Endothelial cell of hepatic sinusoid (primary cell): ENCODE results near the gene SRI.
"Not testable (repeated sequence)": the region's sequence is repeated elsewhere in the genome, so short reads cannot be mapped to it uniquely, and the experiment has no call there.

Experiments used
- in situ Hi-C: cut with HindIII; loops from 2 replicates; pipeline ENCODE4 v1.10.0; 2017; ENCODE audit warnings: low sequenced_read_pairs

Gene SRI, protein sequence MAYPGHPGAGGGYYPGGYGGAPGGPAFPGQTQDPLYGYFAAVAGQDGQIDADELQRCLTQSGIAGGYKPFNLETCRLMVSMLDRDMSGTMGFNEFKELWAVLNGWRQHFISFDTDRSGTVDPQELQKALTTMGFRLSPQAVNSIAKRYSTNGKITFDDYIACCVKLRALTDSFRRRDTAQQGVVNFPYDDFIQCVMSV

DNA sequence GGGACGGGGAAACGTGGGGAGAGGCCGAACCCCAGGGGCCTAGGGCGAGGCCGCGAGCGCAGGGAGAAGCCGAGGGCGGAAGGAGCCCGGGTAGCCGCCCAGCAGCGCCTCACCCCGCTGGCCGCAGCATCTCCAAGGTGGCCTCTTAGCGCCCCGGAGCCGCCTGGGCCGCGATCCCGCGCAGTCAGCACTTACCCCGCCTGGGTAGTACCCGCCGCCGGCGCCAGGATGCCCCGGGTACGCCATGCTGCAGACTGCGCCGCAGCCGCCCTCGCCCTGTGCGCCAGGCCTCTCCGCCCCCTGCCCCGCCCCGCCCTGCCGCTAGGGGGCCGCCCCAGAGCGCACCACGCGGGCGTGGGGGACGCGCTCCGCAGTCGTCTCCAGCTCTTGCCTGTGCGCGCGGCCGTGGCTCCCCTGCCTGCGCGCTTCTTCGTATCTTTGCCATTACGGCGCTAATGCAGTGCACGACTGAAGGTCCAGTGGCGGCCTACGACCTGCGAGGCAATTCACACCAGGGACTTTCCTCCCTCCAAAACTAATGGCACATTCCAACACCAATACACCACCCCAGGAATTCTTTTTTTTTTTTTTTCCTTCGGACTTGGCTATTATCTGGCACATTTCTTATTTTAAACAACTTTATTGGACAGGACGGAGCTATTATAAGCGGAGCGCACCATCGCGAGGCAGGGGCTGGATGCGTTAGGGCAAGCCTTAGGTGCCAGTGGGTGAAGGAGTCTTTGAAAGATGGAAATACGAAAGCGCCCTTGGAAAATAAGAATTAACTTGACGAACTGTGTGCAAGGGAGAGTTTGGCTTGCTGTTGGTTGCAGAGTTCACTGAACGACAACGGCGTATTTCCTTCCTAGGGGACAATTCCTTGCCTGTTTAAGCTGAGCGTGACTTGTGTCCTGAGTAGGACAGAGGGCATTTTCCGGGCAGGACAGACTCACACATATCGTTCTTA is at the start of gene SRI:
SRI (minus strand) TSS at position 258 of the 967 bp plus-strand sequence; CDS start at position 246, 12 bp downstream.
- in situ Hi-C loops: no loop called here

DNA sequence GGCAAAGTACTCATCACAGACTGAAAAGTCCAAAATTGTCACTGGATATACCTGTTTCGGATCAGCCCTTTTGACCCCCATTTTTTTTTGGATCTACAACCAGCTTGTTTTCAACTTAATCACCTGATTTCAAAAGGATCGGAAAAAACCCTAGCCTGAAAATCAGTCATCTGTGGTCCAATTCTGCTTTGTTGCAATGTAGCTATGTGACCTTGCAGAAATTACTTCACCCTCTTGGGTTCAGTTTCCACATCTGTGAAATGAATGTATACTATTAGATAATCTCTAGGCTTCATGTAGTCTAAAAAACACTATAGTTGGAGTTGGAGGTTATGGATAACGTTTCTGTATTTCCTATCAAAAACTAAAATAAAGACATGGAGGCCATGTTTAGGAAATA is 49.7 kb upstream of the SRI start:
- in situ Hi-C loops: no loop called here

DNA sequence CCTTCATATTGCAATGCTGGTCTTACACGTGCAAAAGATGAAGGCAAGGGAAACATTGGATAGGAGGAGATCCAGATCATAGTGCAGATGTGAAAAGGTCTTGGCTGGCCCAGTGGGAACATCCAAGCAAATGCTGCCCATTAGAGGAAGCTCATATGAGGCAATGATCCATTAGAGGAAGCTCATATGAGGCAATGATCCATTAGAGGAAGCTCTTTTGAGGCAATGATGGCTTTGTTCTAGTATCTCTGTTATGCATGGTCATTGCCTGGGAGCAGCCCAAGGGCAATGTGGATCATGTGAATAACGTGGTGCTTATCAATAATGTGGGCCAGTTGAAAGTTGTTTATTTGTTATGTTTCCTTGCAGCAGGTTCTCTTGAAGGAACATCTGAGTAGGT is 49.0 kb upstream of the SRI start:
- in situ Hi-C loops: no loop called here

DNA sequence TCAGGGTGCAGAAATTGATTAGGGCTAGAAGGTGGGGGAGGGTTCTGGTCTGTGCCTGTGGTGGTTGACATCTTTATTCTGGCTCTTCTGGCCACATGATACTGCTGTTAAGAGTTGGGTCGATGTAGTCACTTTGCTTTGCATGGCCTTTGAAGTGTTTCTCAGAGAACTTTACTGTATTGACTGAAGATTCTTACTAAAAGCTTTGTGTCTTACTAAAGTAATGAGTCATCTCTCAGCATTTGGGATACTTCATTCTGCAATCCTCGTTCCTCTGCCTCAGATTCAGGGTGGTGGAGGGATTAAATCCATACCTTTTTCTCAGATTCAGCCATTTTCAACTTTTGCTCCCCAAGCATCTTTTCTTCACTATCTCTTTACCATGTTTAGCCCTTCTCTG is 48.2 kb upstream of the SRI start:
- in situ Hi-C loops: no loop called here

DNA sequence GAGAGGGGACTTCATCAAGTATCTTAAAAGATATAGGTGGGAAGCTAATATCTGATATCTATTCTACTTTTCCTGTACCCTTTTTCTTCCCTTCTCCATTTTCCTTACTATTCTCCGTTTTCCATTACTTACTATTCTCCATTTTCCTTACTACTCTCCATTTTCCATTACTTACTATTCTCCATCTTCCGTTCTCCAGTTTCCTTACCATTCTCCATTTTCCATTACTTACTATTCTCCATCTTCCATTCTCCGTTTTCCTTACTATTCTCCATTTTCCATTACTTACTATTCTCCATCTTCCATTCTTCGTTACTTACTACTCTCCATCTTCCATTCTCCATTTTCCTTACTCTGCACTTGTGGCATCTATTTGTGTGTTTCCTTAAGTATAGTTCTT is 47.6 kb upstream of the SRI start:
- in situ Hi-C loops: no loop called here

DNA sequence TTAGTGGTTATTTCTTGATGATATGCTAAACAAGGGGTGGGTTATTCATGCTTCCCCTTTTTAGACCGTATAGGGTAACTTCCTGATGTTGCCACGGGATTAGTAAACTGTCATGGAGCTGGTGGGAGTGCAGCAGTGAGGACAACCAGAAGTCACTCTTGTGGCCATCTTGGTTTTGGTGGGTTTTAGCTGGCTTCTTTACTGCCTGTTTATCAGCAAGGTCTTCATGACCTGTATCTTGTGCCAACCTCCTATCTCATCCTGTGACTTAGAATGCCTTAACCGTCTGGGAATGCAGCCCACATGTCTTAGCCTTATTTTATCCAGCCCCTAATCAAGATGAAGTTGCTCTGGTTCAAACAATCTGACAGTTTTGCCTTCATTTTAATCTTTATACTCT is 45.1 kb upstream of the SRI start:
- in situ Hi-C loops: not testable (repeated sequence)

DNA sequence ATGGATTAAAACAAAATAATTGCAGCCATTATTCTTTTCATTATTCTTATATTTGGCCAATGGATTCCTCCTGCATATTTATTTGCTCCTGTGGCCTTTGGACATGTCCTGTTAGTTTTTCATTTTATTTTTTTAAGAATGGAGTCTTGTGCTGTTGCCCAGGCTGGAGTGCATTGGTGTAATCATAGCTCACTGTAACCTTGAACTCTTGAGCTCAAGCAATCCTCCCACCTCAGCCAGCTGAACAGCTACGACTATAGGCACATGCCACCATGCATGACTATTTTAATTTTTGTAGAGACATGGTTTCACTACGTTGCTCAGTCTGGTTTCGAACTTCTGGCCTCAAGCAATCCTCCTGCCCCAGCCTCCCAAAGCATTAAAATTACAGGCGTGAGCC is 42.7 kb upstream of the SRI start:
- in situ Hi-C loops: no loop called here

DNA sequence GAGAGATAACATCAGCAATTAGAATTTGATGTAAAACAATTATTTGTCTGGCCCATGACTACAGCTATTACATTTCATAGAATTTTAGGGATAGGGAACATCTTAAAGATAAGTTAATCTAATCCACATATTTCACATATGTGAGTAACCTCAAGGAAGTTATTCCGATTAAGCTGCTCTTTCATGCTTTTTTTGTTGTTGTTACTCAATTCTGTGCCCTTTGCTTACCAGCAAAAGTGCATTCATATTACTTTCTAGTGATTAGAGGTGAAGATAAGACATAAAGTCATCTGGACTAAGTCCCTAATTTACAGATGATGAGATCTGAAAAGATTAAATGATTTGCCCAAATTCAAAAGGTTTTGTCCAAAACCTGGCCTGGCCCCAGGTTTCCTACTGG is 40.9 kb upstream of the SRI start:
- in situ Hi-C loops: no loop called here

DNA sequence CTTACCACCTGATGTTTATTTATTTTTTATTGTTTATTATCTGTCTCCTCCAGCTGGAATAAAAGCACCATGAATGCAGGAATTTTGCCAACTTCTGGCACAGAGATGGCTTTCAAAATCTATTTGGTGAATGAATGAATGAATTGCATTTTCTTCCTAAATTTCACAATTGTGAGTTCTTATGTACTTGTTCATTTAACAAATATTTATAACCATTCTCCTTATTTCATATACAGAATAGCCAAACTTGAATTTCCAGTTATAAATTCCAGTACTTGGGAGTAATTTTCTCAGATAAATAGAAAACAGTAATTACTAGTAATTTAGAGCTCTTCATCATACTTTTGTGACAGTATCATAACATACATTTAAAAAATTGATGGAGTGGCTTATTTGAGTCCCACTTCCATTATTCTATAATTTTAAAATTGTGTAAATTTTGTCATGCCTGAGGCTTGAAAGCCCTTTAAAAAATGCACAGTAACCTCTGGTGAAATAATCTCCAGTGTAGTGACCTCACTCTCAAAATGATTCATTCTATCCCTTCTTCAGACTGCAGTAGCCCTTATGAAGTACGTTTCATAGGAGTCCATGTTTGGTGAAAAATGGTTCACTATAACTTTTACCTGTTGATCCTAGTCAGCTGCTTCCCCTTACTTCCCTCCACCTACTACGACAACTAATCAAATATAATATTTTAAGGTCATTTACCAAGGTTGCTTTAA is 40.0 kb upstream of the SRI start:
- in situ Hi-C loops: no loop called here

DNA sequence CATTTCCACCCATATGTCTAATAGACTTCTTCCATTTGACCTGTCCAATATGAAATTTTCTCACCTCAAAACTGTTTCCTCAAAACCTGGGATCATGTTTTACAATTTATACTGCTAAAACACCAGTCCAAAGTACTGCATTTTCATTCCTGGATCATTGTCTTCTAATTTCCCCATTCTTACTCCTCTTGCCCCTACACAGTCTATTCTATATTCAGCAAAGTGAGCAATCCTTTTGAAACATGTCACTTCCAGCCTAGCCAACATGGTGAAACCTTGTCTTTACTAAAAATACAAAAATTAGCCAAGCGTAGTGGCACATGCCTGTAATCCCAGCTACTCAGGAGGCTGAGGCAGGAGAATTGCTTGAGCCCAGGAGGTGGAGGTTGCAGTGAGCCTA is 38.5 kb upstream of the SRI start:
- in situ Hi-C loops: not testable (repeated sequence)

DNA sequence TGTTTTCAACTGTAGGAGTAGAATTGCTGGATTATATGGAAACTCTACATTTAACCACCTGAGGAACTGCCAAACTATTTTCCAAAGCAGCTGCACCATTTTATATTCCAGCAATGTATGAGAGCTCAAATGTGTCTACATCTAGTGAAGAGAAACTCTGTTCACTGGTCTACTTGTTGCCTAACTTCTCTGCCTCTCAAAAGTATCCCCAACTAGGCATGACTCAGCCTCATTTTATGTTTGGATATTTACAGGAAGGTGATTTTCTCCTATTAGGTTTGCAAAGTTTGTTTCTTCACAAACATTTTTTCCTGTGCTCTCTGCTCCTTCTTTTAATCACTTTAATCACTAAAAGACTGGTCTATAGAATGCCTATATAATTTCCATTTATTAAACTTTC is 37.1 kb upstream of the SRI start:
- in situ Hi-C loops: no loop called here

DNA sequence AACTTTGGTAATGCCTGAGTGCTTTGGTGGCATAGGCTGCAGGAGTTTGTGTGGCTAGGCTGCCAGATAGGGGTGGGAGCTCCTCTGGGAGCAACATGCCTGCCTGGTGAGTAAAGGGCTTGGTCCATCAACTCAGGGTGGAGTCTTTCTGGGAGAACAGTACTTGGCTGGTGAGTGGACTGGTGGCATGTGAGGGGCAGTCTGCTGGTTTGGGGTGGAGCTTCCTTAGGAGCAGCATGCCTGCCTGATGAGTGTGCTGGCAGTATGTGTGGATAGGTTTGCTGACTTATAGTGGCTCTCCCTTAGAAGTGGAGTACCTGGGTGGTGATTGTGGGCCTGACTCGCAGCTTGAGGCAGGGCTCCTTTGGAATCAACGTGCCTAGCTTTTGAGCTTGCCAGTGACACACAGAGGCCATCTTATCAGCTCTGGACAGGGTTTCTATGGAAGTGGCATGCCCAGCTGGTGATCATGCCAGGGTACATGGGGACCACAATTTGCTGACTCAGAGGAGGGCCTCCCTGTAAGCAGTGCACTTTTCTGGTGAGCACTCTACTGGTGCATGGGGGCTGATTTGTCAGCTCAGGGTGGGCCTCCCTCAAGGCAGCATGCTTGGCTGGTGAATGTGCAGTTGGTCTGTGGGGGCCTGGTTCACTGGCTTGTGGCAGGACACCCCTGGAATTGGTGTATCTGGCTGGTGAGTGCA is 35.0 kb upstream of the SRI start:
- in situ Hi-C loops: no loop called here

DNA sequence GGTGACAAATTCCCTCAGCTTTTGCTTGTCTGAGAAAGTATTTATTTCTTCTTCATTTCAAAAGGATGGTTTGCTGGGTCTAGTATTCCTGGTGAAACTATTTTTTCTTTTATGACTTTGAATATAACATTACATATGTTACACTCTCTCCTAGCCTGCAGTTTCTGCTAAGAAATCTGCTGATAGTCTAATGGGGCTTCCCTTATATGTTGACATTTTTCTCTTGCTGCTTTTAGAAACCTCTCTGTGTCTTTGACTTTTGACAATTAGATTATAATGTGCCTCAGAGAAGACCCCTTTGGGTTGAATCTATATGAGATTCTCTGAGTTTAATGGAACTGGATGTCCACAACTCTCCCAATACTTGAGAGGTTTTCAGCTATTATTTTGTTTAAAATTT is 33.8 kb upstream of the SRI start:
- in situ Hi-C loops: no loop called here

DNA sequence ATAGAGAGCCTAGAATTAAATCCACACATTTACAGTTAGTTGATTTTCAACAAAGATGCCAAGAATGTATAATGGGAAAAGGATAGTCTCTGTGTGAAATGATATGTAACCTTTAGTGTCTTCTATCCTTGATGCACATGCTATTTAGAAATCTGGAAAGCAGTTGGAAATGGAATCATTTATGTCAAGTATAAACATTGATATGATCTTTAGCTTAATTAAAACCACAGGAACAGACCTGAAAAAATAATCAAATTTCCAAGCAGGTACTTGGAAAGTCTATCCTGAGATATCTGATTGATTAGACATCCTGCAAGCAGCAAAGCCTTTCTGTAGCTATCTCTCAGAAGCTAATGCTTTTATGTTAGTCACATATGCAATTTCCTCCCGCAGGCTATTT is 24.4 kb upstream of the SRI start:
- in situ Hi-C loops: no loop called here

DNA sequence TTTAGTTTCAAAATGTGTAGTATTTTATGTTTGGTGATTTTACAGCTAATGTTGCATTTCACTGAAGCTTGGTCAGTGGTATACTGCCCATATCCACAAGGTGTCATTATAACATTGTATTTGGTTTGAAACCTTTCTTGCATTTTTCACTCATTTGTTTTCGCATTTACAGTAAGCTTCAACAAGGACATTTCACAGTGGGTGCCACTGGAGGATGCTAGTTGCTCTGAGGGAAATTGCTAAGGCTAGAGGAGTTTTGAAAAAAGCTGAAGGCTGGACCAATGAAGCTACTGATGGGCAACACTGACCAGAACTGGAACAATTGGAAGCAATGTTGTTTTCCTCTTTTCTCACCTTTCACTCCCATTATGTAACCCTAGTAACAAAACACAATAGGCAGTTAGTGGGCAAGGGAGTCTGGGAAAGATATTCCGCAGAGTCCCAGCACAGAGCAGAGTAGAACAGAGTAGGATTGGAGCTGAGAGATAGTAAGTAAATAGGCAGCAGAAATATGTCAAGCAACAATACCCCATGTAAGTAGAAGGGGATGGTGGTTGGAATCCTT is 23.6 kb upstream of the SRI start:
- in situ Hi-C loops: no loop called here

DNA sequence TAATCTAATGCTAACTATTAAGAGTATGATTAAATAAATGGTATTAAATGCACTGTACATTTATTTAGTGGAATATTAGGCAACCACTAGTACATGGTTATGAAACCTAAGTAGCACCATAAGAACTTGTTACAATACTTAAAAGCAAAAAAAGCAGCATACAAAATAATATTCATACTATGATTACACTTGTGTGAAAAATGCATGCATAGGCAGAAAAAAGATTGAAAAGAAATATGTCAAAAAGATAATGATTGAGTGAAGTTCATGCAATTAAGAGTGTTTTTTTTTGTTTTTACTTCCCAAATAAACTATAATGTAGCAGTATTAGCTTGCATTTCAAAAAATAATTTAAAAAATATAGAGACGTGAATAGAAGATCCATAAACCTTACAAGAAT is 20.0 kb upstream of the SRI start:
- in situ Hi-C loops: no loop called here

DNA sequence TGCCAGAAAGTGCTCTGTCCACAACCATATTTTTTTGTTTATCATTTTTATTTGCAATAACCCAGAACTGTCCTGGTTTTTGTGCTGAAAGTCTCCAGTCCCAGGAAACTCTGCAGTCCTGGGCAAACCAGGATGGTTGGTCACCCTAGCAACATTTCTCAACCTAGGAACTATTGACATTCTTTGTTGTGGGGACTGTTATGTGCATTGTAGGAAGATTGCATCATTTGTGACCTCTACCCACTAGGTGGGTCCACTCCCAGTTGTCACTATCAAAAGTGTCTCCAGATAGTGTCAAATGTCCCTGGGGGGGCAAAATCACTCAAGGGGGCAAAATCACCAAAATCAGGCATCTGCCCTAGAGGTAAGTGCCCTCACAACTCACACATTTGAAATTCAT is 14.0 kb upstream of the SRI start:
- in situ Hi-C loops: no loop called here

DNA sequence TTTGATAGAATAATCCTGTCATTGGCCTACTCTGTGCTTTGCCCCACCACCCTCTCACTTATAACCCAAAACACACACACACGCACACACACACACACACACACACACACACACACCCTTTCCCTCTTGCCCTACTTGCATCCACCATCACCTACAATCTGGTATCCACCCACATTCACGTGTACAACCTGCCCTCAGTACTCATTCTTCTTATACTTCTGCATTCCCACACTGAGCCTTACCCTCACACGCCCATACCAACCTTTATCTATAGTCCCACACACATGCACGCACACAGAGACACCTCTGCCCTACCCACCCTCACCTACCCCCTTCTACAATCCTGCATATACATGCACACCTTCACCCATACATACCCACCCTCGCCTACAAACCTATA is 10.8 kb upstream of the SRI start:
- in situ Hi-C loops: no loop called here

DNA sequence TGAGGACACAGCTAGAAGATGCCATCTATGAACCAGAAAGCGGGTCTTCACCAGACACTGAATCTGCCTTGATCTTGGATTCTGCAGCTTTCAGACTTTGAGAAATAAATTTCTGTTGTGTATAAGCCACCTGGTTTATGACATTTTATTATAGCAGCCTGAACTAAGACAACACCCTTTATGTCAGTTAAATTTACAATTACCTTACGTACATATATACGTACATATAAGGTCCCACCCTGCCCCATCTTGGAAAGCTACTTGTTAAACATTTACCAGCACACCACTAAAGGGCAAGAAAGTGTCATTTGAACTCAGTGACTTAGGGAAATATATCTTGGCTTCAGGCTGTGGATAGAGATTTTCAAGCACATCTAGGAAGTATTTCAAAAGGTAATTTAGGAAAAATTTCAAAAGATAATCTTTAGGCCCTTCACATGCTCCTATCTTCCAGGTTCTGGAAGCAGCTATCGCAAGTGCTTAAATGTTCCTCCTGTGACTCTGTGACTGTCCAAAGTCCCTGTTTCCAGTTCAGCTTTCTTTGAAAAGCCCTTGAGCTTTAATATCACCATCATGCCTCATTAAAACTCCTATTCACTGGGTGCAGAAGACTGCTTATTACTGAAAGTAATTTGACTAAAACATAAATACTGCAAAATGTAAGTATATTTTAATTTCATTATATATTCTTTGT is 9.6 kb upstream of the SRI start:
- in situ Hi-C loops: no loop called here

DNA sequence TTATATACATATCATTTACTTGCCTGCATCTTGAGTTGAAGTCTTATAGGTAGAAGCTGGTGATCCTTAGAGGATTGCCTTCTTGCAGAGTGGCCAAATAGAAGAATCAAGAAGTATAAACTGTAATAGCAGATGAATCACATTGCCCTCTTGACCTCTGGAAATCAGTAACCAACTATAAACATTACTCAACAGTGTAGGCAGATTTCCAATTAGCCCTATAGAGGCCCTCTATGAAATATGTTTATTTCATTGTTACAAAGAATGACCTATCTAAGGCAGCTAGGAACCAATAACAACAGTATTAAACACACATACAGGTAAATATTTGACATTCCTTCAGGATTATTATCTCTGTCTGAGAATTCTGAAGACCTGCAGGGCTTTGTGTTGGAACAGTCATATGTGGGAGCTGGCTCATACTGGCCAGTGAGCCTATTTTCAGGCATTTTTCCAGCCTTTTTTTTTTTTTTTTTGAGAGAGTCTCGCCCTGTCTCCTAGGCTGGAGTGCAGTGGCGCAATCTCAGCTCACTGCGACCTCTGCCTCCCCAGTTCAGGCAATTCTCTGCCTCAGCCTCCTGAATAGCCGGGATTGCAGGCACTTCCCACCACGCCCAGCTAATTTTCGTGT is 7.2 kb upstream of the SRI start:
- in situ Hi-C loops: no loop called here
